Keratinocyte (primary cell): ENCODE measurements around the gene STX17.

Experiments
- CTCF ChIP-seq, 3 experiments: IDR thresholded peaks in 1 of 3; conservative IDR thresholded peaks in 1 of 3; optimal IDR thresholded peaks in 1 of 3; 2 replicates in 2 of 3; 3 replicates in 1 of 3; pipeline versions ENCODE3 to v1.5.1; 2011; ENCODE audit warnings: low read length in 3 of 3, mild to moderate bottlenecking in 3 of 3, moderate library complexity in 2 of 3, control low read depth in 1 of 3, inconsistent platforms in 1 of 3; ENCODE audit not compliant: insufficient read depth in 2 of 3; ENCODE audit errors: extremely low read depth in 1 of 3
- EZH2 ChIP-seq: IDR thresholded peaks from one replicate; pipeline ENCODE4 v1.6.1; 2012; ENCODE audit warnings: inconsistent platforms, mild to moderate bottlenecking, low read length, moderate library complexity

GRCh38 chr9:99870126-99870525 lies 36.3 kb upstream of the STX17 start:
- TF ChIP-seq CTCF (optimal IDR thresholded peaks at IDR 0.05 in 1 of 3, IDR thresholded peaks at IDR 0.05 in 1 of 3, conservative IDR thresholded peaks at IDR 0.05 in 1 of 3; ENCODE audit: extremely low read depth in 1 of 3, insufficient read depth in 2 of 3, low read length in 3 of 3) (no peak), EZH2 (no peak)
